H1 (cell line): ENCODE data around the gene CDADC1. TPM values are rescaled to one million over a fixed set of nuclear protein-coding genes. Genes with fewer than 3 reads are reported as not detected.

ENCODE experiments used
- CTCF ChIA-PET: fragments of 300-600 bp; sonication (Branson Sonifier 250); formaldehyde crosslinking; loops from one replicate; lab custom pipeline; 2021; ENCODE audit not compliant: partially characterized antibody; lab: Charles Lee
- POLR2A ChIA-PET: fragments of 300-600 bp; sonication (Branson Sonifier 250); formaldehyde crosslinking; loops from one replicate; lab custom pipeline; 2021; ENCODE audit warnings: inconsistent platforms; ENCODE audit not compliant: partially characterized antibody; lab: Charles Lee
- DNase-seq, 2 experiments: peaks; one replicate each; pipeline versions ENCODE4 v3.0.0 to v3.0.0-alpha.2; 2010 to 2022; ENCODE audit warnings: low spot score in 2 of 2, low read depth in 1 of 2, mixed read lengths in 1 of 2
- FAIRE-seq: peaks from 2 replicates; lab custom pipeline; 2011; peaks lifted over from hg19 to GRCh38; lab: Jason Lieb, UNC
- H2AFZ ChIP-seq: 2 replicates; pipeline ENCODE4 v1.8.1; 2012; ENCODE audit warnings: low read length, inconsistent platforms
- H2AK5ac ChIP-seq: 2 replicates; pipeline ENCODE4 v1.6.1; 2013; ENCODE audit warnings: low read depth, low read length
- H2BK120ac ChIP-seq: replicated peaks from 2 replicates; pipeline ENCODE3; 2013; ENCODE audit warnings: low read depth, low read length, inconsistent platforms
- H2BK12ac ChIP-seq: 2 replicates; pipeline ENCODE4 v1.6.1; 2013; ENCODE audit warnings: low read depth, low read length
- H2BK15ac ChIP-seq: 2 replicates; pipeline ENCODE4 v1.6.1; 2013; ENCODE audit warnings: low read length
- H2BK20ac ChIP-seq: 2 replicates; pipeline ENCODE4 v1.6.1; 2013; ENCODE audit warnings: low read length
- H2BK5ac ChIP-seq: 2 replicates; pipeline ENCODE4 v1.6.1; 2013; ENCODE audit warnings: low read depth, low read length
- H3K14ac ChIP-seq: 2 replicates; pipeline ENCODE4 v1.6.1; 2013; ENCODE audit warnings: inconsistent platforms; ENCODE audit not compliant: insufficient read length
- H3K18ac ChIP-seq: 2 replicates; pipeline ENCODE4 v1.6.1; 2013; ENCODE audit warnings: low read length; ENCODE audit errors: extremely low read depth
- H3K23ac ChIP-seq: 2 replicates; pipeline ENCODE4 v1.6.1; 2013; ENCODE audit warnings: inconsistent platforms; ENCODE audit not compliant: insufficient read length
- H3K23me2 ChIP-seq: 2 replicates; pipeline ENCODE4 v1.6.1; 2013; ENCODE audit warnings: low read depth, low read length
- H3K27ac ChIP-seq: 2 replicates; pipeline ENCODE4 v1.6.1; 2011; ENCODE audit warnings: low read depth, low read length, inconsistent platforms
- H3K27me3 ChIP-seq, 4 experiments: replicated peaks in 1 of 4; 1 replicate in 1 of 4; 2 replicates in 3 of 4; pipeline versions ENCODE4 v1.6.1 to v1.8.1; 2011 to 2013; ENCODE audit warnings: low read length in 3 of 4, mild to moderate bottlenecking in 3 of 4, inconsistent platforms in 2 of 4, mixed read lengths in 2 of 4, moderate library complexity in 1 of 4; ENCODE audit not compliant: control insufficient read depth in 3 of 4, insufficient read depth in 3 of 4; ENCODE audit errors: extremely low read depth in 1 of 4
- H3K36me3 ChIP-seq, 4 experiments: 2 replicates each; pipeline versions ENCODE4 v1.6.1 to v1.8.1; 2011 to 2013; ENCODE audit warnings: mild to moderate bottlenecking in 4 of 4, low read length in 3 of 4, moderate library complexity in 2 of 4, control low read depth in 1 of 4, inconsistent platforms in 1 of 4; ENCODE audit not compliant: insufficient read depth in 4 of 4, control insufficient read depth in 2 of 4
- H3K4ac ChIP-seq: replicated peaks from 2 replicates; pipeline ENCODE3; 2013; ENCODE audit warnings: low read length, low read depth, mixed read lengths, inconsistent platforms; ENCODE audit not compliant: insufficient read length
- H3K4me1 ChIP-seq, 4 experiments: replicated peaks in 1 of 4; 1 replicate in 1 of 4; 2 replicates in 3 of 4; pipeline versions ENCODE4 v1.6.1 to v1.8.1; 2011 to 2013; ENCODE audit warnings: low read length in 3 of 4, inconsistent platforms in 2 of 4, mixed read lengths in 1 of 4; ENCODE audit not compliant: insufficient read depth in 4 of 4, control insufficient read depth in 3 of 4
- H3K4me2 ChIP-seq, 2 experiments: 2 replicates each; pipeline versions ENCODE4 v1.6.1 to v1.8.1; 2011 to 2013; ENCODE audit warnings: low read depth in 2 of 2, low read length in 2 of 2, control low read depth in 1 of 2, inconsistent platforms in 1 of 2, mild to moderate bottlenecking in 1 of 2; ENCODE audit not compliant: insufficient read depth in 1 of 2
- H3K4me3 ChIP-seq, 4 experiments: fragments of 200-600, 300-600 bp in 1 of 4; sonication (generic), shearing (Covaris generic), sonication (Bioruptor Twin) in 1 of 4; 2 replicates each; pipeline versions ENCODE4 v1.5.1 to v1.8.1; 2011 to 2016; ENCODE audit warnings: low read length in 4 of 4, low read depth in 3 of 4, control low read depth in 2 of 4, inconsistent platforms in 2 of 4, mild to moderate bottlenecking in 2 of 4, mixed read lengths in 1 of 4, moderate library complexity in 1 of 4; ENCODE audit not compliant: insufficient read depth in 2 of 4; ENCODE audit errors: extremely low read depth in 1 of 4
- H3K56ac ChIP-seq: replicated peaks from 2 replicates; pipeline ENCODE3; 2013; ENCODE audit warnings: low read depth, mild to moderate bottlenecking, mixed read lengths, low read length, inconsistent platforms; ENCODE audit not compliant: insufficient read length
- H3K79me1 ChIP-seq: 2 replicates; pipeline ENCODE4 v1.6.1; 2013; ENCODE audit warnings: low read depth, low read length, control low read depth
- H3K79me2 ChIP-seq, 2 experiments: 2 replicates each; pipeline versions ENCODE4 v1.6.1 to v1.8.1; 2012 to 2013; ENCODE audit warnings: low read length in 2 of 2, mild to moderate bottlenecking in 2 of 2, inconsistent platforms in 1 of 2; ENCODE audit not compliant: insufficient read depth in 2 of 2, control insufficient read depth in 1 of 2
- H3K9ac ChIP-seq, 4 experiments: replicated peaks in 1 of 4; 1 replicate in 1 of 4; 2 replicates in 3 of 4; pipeline versions ENCODE4 v1.6.1 to v1.8.1; 2011 to 2013; ENCODE audit warnings: low read depth in 3 of 4, low read length in 3 of 4, control low read depth in 2 of 4, mild to moderate bottlenecking in 2 of 4, moderate library complexity in 2 of 4, inconsistent platforms in 1 of 4; ENCODE audit errors: extremely low read depth in 1 of 4
- H3K9me3 ChIP-seq, 2 experiments: 2 replicates each; pipeline versions ENCODE4 v1.6.1 to v1.8.1; 2012 to 2013; ENCODE audit warnings: mild to moderate bottlenecking in 2 of 2, moderate library complexity in 2 of 2, control low read depth in 1 of 2, inconsistent platforms in 1 of 2, low read depth in 1 of 2, low read length in 1 of 2, mixed read lengths in 1 of 2; ENCODE audit not compliant: insufficient read depth in 2 of 2
- H4K20me1 ChIP-seq, 2 experiments: replicated peaks in 1 of 2; 2 replicates each; pipeline versions ENCODE3 to v1.8.1; 2011 to 2013; ENCODE audit warnings: inconsistent platforms in 2 of 2, low read length in 2 of 2, mild to moderate bottlenecking in 1 of 2; ENCODE audit not compliant: insufficient read depth in 2 of 2, control insufficient read depth in 1 of 2
- H4K5ac ChIP-seq: 2 replicates; pipeline ENCODE4 v1.6.1; 2013; ENCODE audit warnings: low read length, low read depth, mixed read lengths, inconsistent platforms; ENCODE audit not compliant: insufficient read length
- H4K8ac ChIP-seq: 2 replicates; pipeline ENCODE4 v1.8.0; 2013; ENCODE audit warnings: mild to moderate bottlenecking, moderate library complexity, low read length, inconsistent platforms; ENCODE audit not compliant: insufficient read depth; ENCODE audit errors: extremely low read depth
- H4K91ac ChIP-seq: replicated peaks from 2 replicates; pipeline ENCODE3; 2013; ENCODE audit warnings: low read length, mixed read lengths, inconsistent platforms; ENCODE audit not compliant: insufficient read length
- CHD1 ChIP-seq: IDR thresholded peaks from 2 replicates; pipeline ENCODE4 v1.6.1; 2012; ENCODE audit warnings: low read depth, low read length, improper control_type of control experiment
- EZH2 ChIP-seq: fragments of 200-600 bp; sonication (generic); IDR thresholded peaks from 2 replicates; pipeline ENCODE4 v1.7.1; 2012; ENCODE audit warnings: low read depth, mild to moderate bottlenecking, moderate library complexity, low read length, inconsistent platforms; ENCODE audit not compliant: severe bottlenecking
- HDAC6 ChIP-seq: IDR thresholded peaks from one replicate; pipeline ENCODE4 v1.7.1; 2012; ENCODE audit warnings: low read depth, mild to moderate bottlenecking, inconsistent platforms, low read length, moderate library complexity
- KDM4A ChIP-seq: IDR thresholded peaks from one replicate; pipeline ENCODE4 v1.7.1; 2012; ENCODE audit warnings: low read depth, mild to moderate bottlenecking, moderate library complexity, low read length, inconsistent platforms; ENCODE audit not compliant: severe bottlenecking
- MAFK ChIP-seq: IDR thresholded peaks from 2 replicates; pipeline ENCODE4 v1.6.1; 2012; ENCODE audit warnings: low read depth, mild to moderate bottlenecking, improper control_type of control experiment, low read length
- RBBP5 ChIP-seq: IDR thresholded peaks from 2 replicates; pipeline ENCODE4 v1.7.1; 2012; ENCODE audit warnings: low read depth, mild to moderate bottlenecking, inconsistent platforms, low read length, moderate library complexity, borderline replicate concordance
- SAP30 ChIP-seq: fragments of 300-600 bp; sonication (generic); IDR thresholded peaks from 2 replicates; pipeline ENCODE4 v1.7.1; 2012; ENCODE audit warnings: low read length, moderate library complexity, mild to moderate bottlenecking, inconsistent platforms; ENCODE audit not compliant: insufficient read depth, insufficient replicate concordance
- SIN3A ChIP-seq, 2 experiments: IDR thresholded peaks in 1 of 2; conservative IDR thresholded peaks in 1 of 2; 2 replicates each; pipeline ENCODE4 v1.6.1; 2011 to 2012; ENCODE audit warnings: low read length in 2 of 2, improper control_type of control experiment in 1 of 2, low read depth in 1 of 2, mild to moderate bottlenecking in 1 of 2
- SUZ12 ChIP-seq: fragments of 200-600 bp; sonication (generic); IDR thresholded peaks from 2 replicates; pipeline ENCODE4 v1.6.1; 2012; ENCODE audit warnings: mild to moderate bottlenecking, inconsistent platforms, low read length, moderate library complexity, mixed read lengths
- TAF7 ChIP-seq: optimal IDR thresholded peaks from 2 replicates; pipeline ENCODE3; 2011; ENCODE audit warnings: low read depth, mild to moderate bottlenecking, inconsistent platforms, low read length, moderate library complexity, borderline replicate concordance
- TBP ChIP-seq: IDR thresholded peaks from 2 replicates; pipeline ENCODE4 v1.6.1; 2011; ENCODE audit warnings: low read depth, low read length, improper control_type of control experiment
- WGBS, 2 experiments: shearing (Covaris generic) in 1 of 2; methylation state at CpG; one replicate each; pipeline versions ENCODE4 v1.1.6 to v1.1.7; 2013 to 2015; ENCODE audit warnings: low lambda C conversion rate in 2 of 2, mixed read lengths in 2 of 2, inconsistent platforms in 1 of 2, low coverage in 1 of 2, missing lambda C conversion rate in 1 of 2; ENCODE audit not compliant: insufficient replicate concordance in 2 of 2, insufficient coverage in 1 of 2, insufficient read length in 1 of 2; ENCODE audit errors: extremely low coverage in 1 of 2, missing lambda C conversion rate in 1 of 2; 5-methylcytosine and 5-hydroxymethylcytosine counted together
- polyA plus RNA-seq, 7 experiments: library from polyadenylated mRNA; depleted of rRNA in 3 of 7; stranded (reverse) in 5 of 7; unstranded in 2 of 7; fragments of >200 nt in 5 of 7; fragments of 200-250 nt in 2 of 7; gene quantifications; 1 replicate in 5 of 7; 2 replicates in 1 of 7; 4 replicates in 1 of 7; pipeline versions ENCODE4 v1.2.1 to v1.2.3, GENCODE V29; 2011 to 2013; ENCODE audit warnings: missing spikeins in 2 of 7, mixed read lengths in 2 of 7
- total RNA-seq: library from RNA; stranded (reverse); fragmentation: NEBNext Ultra II Directional; extraction: Animal tissue kit (Norgen Biotek cat#: 25700); gene quantifications from 2 replicates; pipeline ENCODE4 v1.2.1, GENCODE V29; 2021

Gene CDADC1
- total and polyA plus RNA-seq, 2 of the 8 experiments (the other 6 are each of a cell fraction or from before 2014, with no cell fraction given), result 0.98 to 2.7 TPM

DNA sequence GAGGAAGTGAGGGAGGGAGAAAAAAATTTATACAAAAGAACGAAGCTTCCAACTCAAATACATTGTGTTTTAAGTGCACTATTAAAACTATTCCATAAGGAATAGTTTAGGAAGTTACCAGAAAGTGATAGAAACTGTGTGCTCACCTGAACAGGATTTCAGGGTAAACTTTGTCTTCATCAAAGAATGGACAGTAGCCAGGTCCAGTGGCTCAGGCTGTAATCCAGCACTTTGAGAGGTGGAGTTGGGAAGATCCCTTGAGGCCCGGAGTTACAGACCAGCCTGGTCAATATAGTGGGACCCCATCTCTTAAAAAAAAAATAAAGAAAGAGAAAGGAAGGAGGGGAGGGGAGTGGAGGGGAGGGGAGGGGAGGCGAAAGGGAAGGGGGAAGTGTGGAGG lies 13.0 kb upstream of the CDADC1 start:
- Histone ChIP-seq H4K20me1 (no peaks in the 10 kb centered on the region), H3K18ac (no peak overlapping the region), H3K14ac (no peak overlapping the region)
- TF ChIP-seq EZH2 (no peak), SAP30 (no peak), SIN3A (conservative IDR thresholded peaks at IDR 0.05 in 1 of 2, IDR thresholded peaks at IDR 0.05 in 1 of 2; ENCODE audit: low read depth in 1 of 2, low read length in 2 of 2) (no peak), MAFK (no peak), TBP (no peak), HDAC6 (no peak), CHD1 (no peak), KDM4A (no peak), RBBP5 (no peak), TAF7 (no peak), SUZ12 (no peak)
- TF ChIP-seq, all 59 proteins: peak for 0
- Histone ChIP-seq H2BK5ac (no peak overlapping the region), H2AK5ac (no peak overlapping the region), H3K23me2 (no peaks in the 10 kb centered on the region; the same call in 1 of the 2 replicates), H4K5ac (no peak overlapping the region), H3K4me3 (no peak overlapping the region), H2BK120ac (no peak overlapping the region), H2BK12ac (no peak overlapping the region), H2AFZ (no peak overlapping the region), H3K23ac (no peak overlapping the region), H3K79me1 (no peaks in the 10 kb centered on the region), H3K4me2 (no peak overlapping the region), H4K8ac (no peak overlapping the region), H3K79me2 (no peaks in the 10 kb centered on the region), H3K9ac (no peak overlapping the region), H4K91ac (no peak overlapping the region), H3K27ac (no peak overlapping the region), H3K56ac (no peak overlapping the region), H3K4me1 (no peaks in the 10 kb centered on the region), H3K27me3 (no peaks in the 10 kb centered on the region), H3K4ac (no peak overlapping the region), H3K36me3 (no peaks in the 10 kb centered on the region), H2BK15ac (no peak overlapping the region), H2BK20ac (no peak overlapping the region), H3K9me3 (no peaks in the 10 kb centered on the region)
- DNase-seq, result peak in 1 of 2 experiments; percentile 22
- POLR2A ChIA-PET, result no interaction called here
- 65 to 100% methylated on average over 1 to 2 of the region's 3 CpGs for WGBS, 2 experiments
- CTCF ChIA-PET, result interaction anchor here (0.9 kb wide), 1 partner anchor 10 kb away, joined by 4 read pairs; no protein-coding TSS in a partner anchor
- no peak for FAIRE-seq
